Medulla oblongata (tissue), 1 donor: ENCODE results near the gene EFCAB3.
"Not testable (repeated sequence)": the region's sequence is repeated elsewhere in the genome, so short reads cannot be mapped to it uniquely, and the experiment has no call there.

Experiments
- DNase-seq: peaks from one replicate; pipeline ENCODE4 v3.0.0-alpha.2; 2015; ENCODE audit errors: extremely low spot score

The EFCAB3 gene

GRCh38 chr17:62464422-62464821 lies 84.1 kb downstream of the EFCAB3 start:
- DNase-seq: not testable (repeated sequence)

- not testable (repeated sequence) for DNase-seq
Measured at GRCh38 chr17:62465271-62465670, 84.9 kb downstream of the EFCAB3 start.
